SU-DHL-6 (cell line): Measurements from ENCODE around the gene KIF1A.

Source experiments
- H2AFZ ChIP-seq: fragments of 200-600 bp; sonication (generic); 2 replicates; pipeline ENCODE4 v1.6.1; 2014; ENCODE audit warnings: low read depth, mild to moderate bottlenecking, moderate library complexity, mixed read lengths, antibody characterized with exemption, low read length; ENCODE audit not compliant: severe bottlenecking
- H3F3A ChIP-seq: fragments of 200-600 bp; shearing (Covaris generic); 2 replicates; pipeline ENCODE4 v1.6.0; 2016; ENCODE audit warnings: antibody characterized with exemption, mild to moderate bottlenecking; ENCODE audit not compliant: insufficient read depth
- H3K27ac ChIP-seq: fragments of 200-600 bp; sonication (generic); 2 replicates; pipeline ENCODE4 v1.5.1; 2016; ENCODE audit warnings: low read depth, mild to moderate bottlenecking, low read length, moderate library complexity, mixed read lengths
- H3K27me3 ChIP-seq: fragments of 200-600 bp; sonication (generic), shearing (Covaris generic); 2 replicates; pipeline ENCODE4 v1.6.0; 2014; ENCODE audit warnings: mild to moderate bottlenecking, low read length
- H3K36me3 ChIP-seq: fragments of 200-600 bp; sonication (generic); 2 replicates; pipeline ENCODE4 v1.6.1; 2014; ENCODE audit warnings: mild to moderate bottlenecking, low read length, mixed read lengths
- H3K4me2 ChIP-seq: fragments of 300-600, 200-600 bp; shearing (Covaris generic), sonication (generic); 2 replicates; pipeline ENCODE4 v1.6.0; 2014; ENCODE audit warnings: low read length, low read depth, mild to moderate bottlenecking; ENCODE audit not compliant: poor library complexity, severe bottlenecking
- H3K4me3 ChIP-seq: fragments of 200-600 bp; sonication (generic); 2 replicates; pipeline ENCODE4 v1.5.1; 2014; ENCODE audit warnings: antibody characterized with exemption, low read length, mild to moderate bottlenecking, mixed read lengths; ENCODE audit not compliant: insufficient read depth, poor library complexity, severe bottlenecking
- H3K79me2 ChIP-seq: fragments of 200-600 bp; sonication (generic); 2 replicates; pipeline ENCODE4 v1.6.1; 2014; ENCODE audit warnings: mild to moderate bottlenecking, low read length, moderate library complexity; ENCODE audit not compliant: insufficient read depth
- H3K9ac ChIP-seq: fragments of 200-600 bp; sonication (generic); 2 replicates; pipeline ENCODE4 v1.7.0; 2014; ENCODE audit warnings: mild to moderate bottlenecking, low read length
- H3K9me2 ChIP-seq: fragments of 200-600 bp; sonication (generic); replicated peaks from 2 replicates; pipeline ENCODE4 v1.6.1; 2014; ENCODE audit warnings: low read length; ENCODE audit not compliant: insufficient read depth
- H3K9me3 ChIP-seq: fragments of 200-600 bp; sonication (generic); 2 replicates; pipeline ENCODE4 v1.6.1; 2014; ENCODE audit warnings: low read length, mixed read lengths; ENCODE audit not compliant: insufficient read depth
- H4K20me1 ChIP-seq: fragments of 200-600 bp; sonication (generic); 2 replicates; pipeline ENCODE4 v1.6.1; 2014; ENCODE audit warnings: low read depth, mild to moderate bottlenecking, antibody characterized with exemption, low read length, moderate library complexity, mixed read lengths
- EZH2phosphoT487 ChIP-seq: fragments of 200-600 bp; sonication (generic), shearing (Covaris generic); conservative IDR thresholded peaks from 2 replicates; pipeline ENCODE4 v1.6.1; 2018; ENCODE audit warnings: mild to moderate bottlenecking, antibody characterized with exemption, low read length, moderate library complexity, mixed read lengths
- TF ChIP-seq, protein P1 (sequence below): fragments of 200-600 bp; sonication (generic); IDR thresholded peaks from one replicate; pipeline ENCODE4 v1.5.1; 2017; ENCODE audit warnings: antibody characterized with exemption, mild to moderate bottlenecking, low read length, moderate library complexity; ENCODE audit not compliant: insufficient read depth, poor library complexity, severe bottlenecking

KIF1A gene

DNA sequence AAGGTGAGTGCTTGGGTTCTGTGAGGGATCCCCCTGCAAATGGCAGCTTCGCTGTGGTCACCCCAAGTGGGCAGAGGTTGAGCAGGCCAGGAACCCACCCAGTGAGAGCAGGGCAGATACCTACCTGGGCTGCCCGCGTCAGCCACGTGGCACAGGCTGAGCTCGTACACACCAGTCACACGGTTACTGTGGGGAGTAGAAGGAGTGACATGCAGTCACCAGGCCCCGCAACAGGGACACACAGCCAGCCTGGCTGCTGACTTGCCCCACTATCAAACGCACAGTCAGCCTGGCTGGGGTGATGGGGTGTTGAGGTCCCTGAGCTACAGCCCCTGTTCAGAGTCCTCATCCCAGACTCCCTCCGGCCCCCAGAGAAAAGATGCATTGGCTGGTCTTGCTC lies 96.2 kb downstream of the KIF1A start:
- Histone ChIP-seq H2AFZ (no peak overlapping the region), H3K9me2 (no peaks in the 10 kb centered on the region), H3K9me3 (no peaks in the 10 kb centered on the region), H3K36me3 (no peaks in the 10 kb centered on the region), H3K9ac (no peak overlapping the region), H3F3A (no peaks in the 10 kb centered on the region), H3K4me3 (no peak overlapping the region), H3K27me3 (no peaks in the 10 kb centered on the region), H3K4me2 (no peak overlapping the region), H3K27ac (no peak overlapping the region), H3K79me2 (no peaks in the 10 kb centered on the region), H4K20me1 (no peaks in the 10 kb centered on the region)
- TF ChIP-seq, protein P1, sequence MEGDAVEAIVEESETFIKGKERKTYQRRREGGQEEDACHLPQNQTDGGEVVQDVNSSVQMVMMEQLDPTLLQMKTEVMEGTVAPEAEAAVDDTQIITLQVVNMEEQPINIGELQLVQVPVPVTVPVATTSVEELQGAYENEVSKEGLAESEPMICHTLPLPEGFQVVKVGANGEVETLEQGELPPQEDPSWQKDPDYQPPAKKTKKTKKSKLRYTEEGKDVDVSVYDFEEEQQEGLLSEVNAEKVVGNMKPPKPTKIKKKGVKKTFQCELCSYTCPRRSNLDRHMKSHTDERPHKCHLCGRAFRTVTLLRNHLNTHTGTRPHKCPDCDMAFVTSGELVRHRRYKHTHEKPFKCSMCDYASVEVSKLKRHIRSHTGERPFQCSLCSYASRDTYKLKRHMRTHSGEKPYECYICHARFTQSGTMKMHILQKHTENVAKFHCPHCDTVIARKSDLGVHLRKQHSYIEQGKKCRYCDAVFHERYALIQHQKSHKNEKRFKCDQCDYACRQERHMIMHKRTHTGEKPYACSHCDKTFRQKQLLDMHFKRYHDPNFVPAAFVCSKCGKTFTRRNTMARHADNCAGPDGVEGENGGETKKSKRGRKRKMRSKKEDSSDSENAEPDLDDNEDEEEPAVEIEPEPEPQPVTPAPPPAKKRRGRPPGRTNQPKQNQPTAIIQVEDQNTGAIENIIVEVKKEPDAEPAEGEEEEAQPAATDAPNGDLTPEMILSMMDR: no peak
- TF ChIP-seq EZH2phosphoT487: no peak

DNA sequence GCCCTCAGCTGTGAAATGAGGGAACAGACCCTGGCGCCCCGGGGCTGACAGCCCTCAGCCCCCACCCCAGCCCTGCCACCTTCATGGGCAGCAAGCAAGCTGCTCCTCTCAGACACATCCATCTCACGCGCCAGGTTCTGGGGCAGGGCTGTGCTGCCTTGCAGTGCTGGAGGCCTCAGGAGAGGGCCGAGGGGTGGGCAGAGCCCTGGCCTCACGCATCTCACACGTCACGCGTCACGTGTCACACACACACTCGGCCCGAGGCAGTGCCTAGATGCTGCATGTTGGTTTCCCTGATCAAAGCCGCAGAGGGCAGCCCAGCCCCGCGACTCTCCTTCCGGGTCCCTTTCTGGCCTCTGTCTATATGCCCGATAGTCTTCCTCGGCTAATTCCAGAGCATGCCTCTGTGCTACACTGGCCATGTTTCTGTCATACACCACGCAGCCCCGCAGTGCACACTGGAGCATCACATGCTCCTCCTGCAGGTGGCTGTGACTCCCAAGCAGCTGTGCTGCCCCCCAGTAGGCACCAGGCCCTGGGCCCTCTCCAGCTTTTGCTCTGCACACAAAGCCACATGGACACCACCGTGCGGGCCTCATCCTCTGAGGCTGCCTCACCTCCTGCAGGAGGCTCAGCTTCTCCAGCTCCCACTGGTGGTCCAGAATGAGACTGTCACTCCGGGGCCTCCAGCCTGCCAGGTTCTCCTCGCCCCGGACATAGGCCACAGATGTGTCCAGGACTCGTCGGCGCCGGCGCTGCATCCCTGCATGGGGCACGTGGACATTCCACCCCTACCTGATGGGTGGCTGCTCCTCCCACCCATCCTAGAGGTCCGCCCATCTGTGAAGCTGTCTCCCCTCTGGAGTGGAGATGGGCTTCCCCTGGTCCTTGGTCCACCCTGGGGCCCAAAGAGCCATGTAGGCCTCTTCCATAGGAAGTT lies 97.0 kb downstream of the KIF1A start:
- no peaks in the 10 kb centered on the region for H3K36me3 ChIP-seq
- H3K79me2 ChIP-seq: no peaks in the 10 kb centered on the region
- H3K9me2 ChIP-seq: no peaks in the 10 kb centered on the region
- H3K4me3 ChIP-seq: no peak overlapping the region
- no peak overlapping the region for H3K4me2 ChIP-seq
- no peaks in the 10 kb centered on the region for H3K9me3 ChIP-seq
- H2AFZ ChIP-seq: no peak overlapping the region
- TF ChIP-seq EZH2phosphoT487: no peak
- TF ChIP-seq, protein P1: no peak
- H3K27me3 ChIP-seq: no peaks in the 10 kb centered on the region
- H3F3A ChIP-seq: no peaks in the 10 kb centered on the region
- no peak overlapping the region for H3K27ac ChIP-seq
- H4K20me1 ChIP-seq: no peaks in the 10 kb centered on the region
- no peak overlapping the region for H3K9ac ChIP-seq

DNA sequence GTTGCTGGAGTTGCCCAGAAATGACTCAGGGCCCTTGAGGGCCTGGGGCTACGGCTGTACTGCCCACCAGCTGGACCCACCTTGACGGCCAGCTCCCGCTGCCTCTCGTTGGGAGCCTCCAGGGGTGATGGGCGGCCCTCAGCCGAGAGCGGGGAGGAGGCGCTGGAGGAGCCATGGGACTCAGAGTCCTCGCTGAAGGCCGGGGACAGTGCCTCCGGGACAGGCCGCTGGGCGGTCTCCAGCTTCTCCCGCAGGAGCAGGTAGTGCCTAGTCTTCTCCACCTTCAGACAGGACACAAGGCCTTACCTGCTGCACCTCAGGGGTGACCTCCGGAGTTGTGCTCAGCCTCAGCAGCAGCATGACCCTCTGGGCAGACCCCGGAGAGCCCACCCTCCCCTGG lies 97.6 kb downstream of the KIF1A start:
- Histone ChIP-seq H3K27me3 (no peaks in the 10 kb centered on the region), H3K79me2 (no peaks in the 10 kb centered on the region), H3K36me3 (no peaks in the 10 kb centered on the region), H2AFZ (no peak overlapping the region), H3K27ac (no peak overlapping the region), H3K9me3 (no peaks in the 10 kb centered on the region), H4K20me1 (no peaks in the 10 kb centered on the region), H3K9me2 (no peaks in the 10 kb centered on the region), H3F3A (no peaks in the 10 kb centered on the region), H3K4me2 (no peak overlapping the region), H3K4me3 (no peak overlapping the region), H3K9ac (no peak overlapping the region)
- TF ChIP-seq, protein P1: no peak
- no peak for TF ChIP-seq EZH2phosphoT487
